ENCODE data around the gene PRR5L.

DNA sequence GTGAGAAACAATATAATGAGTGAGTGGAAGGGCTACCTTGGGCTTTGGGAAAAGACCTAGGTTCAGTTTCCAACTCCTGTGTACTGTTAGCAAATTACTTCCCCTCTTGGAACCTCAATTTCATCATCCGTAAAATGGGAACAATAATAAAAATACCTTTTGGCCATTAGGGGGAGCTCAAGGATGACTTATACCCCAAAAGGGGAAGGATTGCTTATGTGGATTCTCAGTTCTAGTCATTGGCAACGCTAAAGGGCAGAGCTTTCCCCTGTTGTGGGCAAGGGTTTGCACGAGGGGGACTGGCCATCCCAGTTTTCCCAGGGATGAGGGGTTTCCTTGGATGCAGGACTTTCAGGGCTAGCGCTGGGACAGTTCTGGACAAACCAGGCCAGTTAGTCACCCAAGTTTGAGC is 3.8 kb upstream of the PRR5L start:
- TF ChIP-seq, protein P1, sequence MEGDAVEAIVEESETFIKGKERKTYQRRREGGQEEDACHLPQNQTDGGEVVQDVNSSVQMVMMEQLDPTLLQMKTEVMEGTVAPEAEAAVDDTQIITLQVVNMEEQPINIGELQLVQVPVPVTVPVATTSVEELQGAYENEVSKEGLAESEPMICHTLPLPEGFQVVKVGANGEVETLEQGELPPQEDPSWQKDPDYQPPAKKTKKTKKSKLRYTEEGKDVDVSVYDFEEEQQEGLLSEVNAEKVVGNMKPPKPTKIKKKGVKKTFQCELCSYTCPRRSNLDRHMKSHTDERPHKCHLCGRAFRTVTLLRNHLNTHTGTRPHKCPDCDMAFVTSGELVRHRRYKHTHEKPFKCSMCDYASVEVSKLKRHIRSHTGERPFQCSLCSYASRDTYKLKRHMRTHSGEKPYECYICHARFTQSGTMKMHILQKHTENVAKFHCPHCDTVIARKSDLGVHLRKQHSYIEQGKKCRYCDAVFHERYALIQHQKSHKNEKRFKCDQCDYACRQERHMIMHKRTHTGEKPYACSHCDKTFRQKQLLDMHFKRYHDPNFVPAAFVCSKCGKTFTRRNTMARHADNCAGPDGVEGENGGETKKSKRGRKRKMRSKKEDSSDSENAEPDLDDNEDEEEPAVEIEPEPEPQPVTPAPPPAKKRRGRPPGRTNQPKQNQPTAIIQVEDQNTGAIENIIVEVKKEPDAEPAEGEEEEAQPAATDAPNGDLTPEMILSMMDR (conservative IDR thresholded peaks at IDR 0.05; ENCODE audit: low read depth in 2 of 2), result peak; percentile 77 to 90
- TF ChIP-seq EZH2 (IDR thresholded peaks at IDR 0.05; ENCODE audit: low read depth, unreplicated experiment) (no peak), POLR2AphosphoS5 (IDR thresholded peaks at IDR 0.05; ENCODE audit: low read depth) (no peak), EZH2phosphoT487 (IDR thresholded peaks at IDR 0.05; ENCODE audit: unreplicated experiment) (no peak), ZNF331 (CRISPR knock-in tag; IDR thresholded peaks at IDR 0.05; ENCODE audit: low read depth) (no peak), JUNB (IDR thresholded peaks at IDR 0.05; ENCODE audit: unreplicated experiment) (no peak), NANOG (IDR thresholded peaks at IDR 0.05; ENCODE audit: borderline replicate concordance) (no peak)
- TF ChIP-seq, protein P2, sequence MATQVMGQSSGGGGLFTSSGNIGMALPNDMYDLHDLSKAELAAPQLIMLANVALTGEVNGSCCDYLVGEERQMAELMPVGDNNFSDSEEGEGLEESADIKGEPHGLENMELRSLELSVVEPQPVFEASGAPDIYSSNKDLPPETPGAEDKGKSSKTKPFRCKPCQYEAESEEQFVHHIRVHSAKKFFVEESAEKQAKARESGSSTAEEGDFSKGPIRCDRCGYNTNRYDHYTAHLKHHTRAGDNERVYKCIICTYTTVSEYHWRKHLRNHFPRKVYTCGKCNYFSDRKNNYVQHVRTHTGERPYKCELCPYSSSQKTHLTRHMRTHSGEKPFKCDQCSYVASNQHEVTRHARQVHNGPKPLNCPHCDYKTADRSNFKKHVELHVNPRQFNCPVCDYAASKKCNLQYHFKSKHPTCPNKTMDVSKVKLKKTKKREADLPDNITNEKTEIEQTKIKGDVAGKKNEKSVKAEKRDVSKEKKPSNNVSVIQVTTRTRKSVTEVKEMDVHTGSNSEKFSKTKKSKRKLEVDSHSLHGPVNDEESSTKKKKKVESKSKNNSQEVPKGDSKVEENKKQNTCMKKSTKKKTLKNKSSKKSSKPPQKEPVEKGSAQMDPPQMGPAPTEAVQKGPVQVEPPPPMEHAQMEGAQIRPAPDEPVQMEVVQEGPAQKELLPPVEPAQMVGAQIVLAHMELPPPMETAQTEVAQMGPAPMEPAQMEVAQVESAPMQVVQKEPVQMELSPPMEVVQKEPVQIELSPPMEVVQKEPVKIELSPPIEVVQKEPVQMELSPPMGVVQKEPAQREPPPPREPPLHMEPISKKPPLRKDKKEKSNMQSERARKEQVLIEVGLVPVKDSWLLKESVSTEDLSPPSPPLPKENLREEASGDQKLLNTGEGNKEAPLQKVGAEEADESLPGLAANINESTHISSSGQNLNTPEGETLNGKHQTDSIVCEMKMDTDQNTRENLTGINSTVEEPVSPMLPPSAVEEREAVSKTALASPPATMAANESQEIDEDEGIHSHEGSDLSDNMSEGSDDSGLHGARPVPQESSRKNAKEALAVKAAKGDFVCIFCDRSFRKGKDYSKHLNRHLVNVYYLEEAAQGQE (IDR thresholded peaks at IDR 0.05; ENCODE audit: unreplicated experiment), result no peak

Data from GM23338 (cell line).